ENCODE measurements around the gene RNLS.
"Not testable (repeated sequence)": the region's sequence is repeated elsewhere in the genome, so short reads cannot be mapped to it uniquely, and the experiment has no call there.

GRCh38 chr10:88486816-88487215 is 96.3 kb downstream of the RNLS start:
- TF ChIP-seq, protein P1, sequence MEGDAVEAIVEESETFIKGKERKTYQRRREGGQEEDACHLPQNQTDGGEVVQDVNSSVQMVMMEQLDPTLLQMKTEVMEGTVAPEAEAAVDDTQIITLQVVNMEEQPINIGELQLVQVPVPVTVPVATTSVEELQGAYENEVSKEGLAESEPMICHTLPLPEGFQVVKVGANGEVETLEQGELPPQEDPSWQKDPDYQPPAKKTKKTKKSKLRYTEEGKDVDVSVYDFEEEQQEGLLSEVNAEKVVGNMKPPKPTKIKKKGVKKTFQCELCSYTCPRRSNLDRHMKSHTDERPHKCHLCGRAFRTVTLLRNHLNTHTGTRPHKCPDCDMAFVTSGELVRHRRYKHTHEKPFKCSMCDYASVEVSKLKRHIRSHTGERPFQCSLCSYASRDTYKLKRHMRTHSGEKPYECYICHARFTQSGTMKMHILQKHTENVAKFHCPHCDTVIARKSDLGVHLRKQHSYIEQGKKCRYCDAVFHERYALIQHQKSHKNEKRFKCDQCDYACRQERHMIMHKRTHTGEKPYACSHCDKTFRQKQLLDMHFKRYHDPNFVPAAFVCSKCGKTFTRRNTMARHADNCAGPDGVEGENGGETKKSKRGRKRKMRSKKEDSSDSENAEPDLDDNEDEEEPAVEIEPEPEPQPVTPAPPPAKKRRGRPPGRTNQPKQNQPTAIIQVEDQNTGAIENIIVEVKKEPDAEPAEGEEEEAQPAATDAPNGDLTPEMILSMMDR (conservative IDR thresholded peaks at IDR 0.05; ENCODE audit: low read length): not testable (repeated sequence)
- not testable (repeated sequence) for TF ChIP-seq EZH2phosphoT487 (IDR thresholded peaks at IDR 0.05; ENCODE audit: borderline replicate concordance, low read depth, low read length)

Measured in OCI-LY7 (cell line).